ENCODE measurements around the gene ATP6V1G3. TPM values are rescaled to one million over a fixed set of nuclear protein-coding genes. Genes with fewer than 3 reads are reported as not detected.

ATP6V1G3 gene, protein sequence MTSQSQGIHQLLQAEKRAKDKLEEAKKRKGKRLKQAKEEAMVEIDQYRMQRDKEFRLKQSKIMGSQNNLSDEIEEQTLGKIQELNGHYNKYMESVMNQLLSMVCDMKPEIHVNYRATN
- total RNA-seq = not detected in 2 replicates

DNA sequence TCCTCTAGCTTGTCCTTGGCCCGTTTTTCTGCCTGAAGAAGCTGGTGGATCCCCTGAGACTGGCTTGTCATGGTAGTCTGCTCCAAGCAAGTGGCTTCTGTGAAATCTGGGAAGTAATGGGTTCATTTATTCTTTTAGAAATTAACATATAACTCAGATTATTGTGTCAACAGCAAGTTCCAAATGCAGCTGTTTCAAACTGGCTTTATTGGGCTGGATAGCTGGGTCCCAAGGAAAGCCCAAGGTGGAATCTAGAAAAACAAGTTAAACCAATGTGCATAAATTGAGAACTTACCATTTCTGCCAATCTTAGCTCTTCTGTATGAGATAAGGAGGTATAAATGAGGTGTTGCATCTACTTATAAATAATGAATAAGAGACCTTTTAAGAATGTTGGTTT, at the start of gene ATP6V1G3:
TSS of gene ATP6V1G3 (minus strand) at position 101 of the 400 bp plus-strand sequence. CDS start at position 71, 30 bp downstream.

Other genes starting within 250 kb of the ATP6V1G3 start
- gene PTPRC, start 98.4 kb upstream of the ATP6V1G3 start, total RNA-seq = 0.18 TPM in 1 of 2 replicates, not detected in the other

Measured in myometrial cell (primary cell).